Stomach (tissue), 9 donors: ENCODE measurements around the gene NEK10. TPM values are rescaled to one million over a fixed set of nuclear protein-coding genes. Genes with fewer than 3 reads are reported as not detected.
A peak's percentile ranks its signal among the peaks of the same experiment; 100 is the strongest.

Experiments
- DNase-seq, 2 donors: peaks; one replicate each; pipeline versions ENCODE4 v3.0.0 to v3.0.0-alpha.2; 2013 to 2019
- H3K27ac ChIP-seq, 5 donors: fragments of 200-600 bp in 4 of 5; sonication (generic) in 4 of 5; one replicate each; pipeline ENCODE4 v1.5.1; 2013 to 2019; ENCODE audit warnings: mild to moderate bottlenecking in 1 of 5, moderate library complexity in 1 of 5
- H3K27me3 ChIP-seq, 3 donors: fragments of 200-600 bp; sonication (generic); one replicate each; pipeline ENCODE4 v1.5.1; 2017 to 2019; ENCODE audit warnings: mixed run types in 1 of 3
- H3K36me3 ChIP-seq, 4 donors: fragments of 200-600 bp; sonication (generic); 1 replicate in 3 of 4; 2 replicates in 1 of 4; pipeline ENCODE4 v1.5.1; 2016 to 2019
- H3K4me1 ChIP-seq, 4 donors: fragments of 200-600 bp; sonication (generic); one replicate each; pipeline ENCODE4 v1.5.1; 2016 to 2019
- H3K4me3 ChIP-seq, 4 donors: fragments of 200-600 bp; sonication (generic) in 3 of 4; one replicate each; pipeline ENCODE4 v1.5.1; 2016 to 2019; ENCODE audit warnings: mild to moderate bottlenecking in 1 of 4
- H3K9me3 ChIP-seq, 4 donors: fragments of 200-600 bp; sonication (generic); one replicate each; pipeline ENCODE4 v1.5.1; 2016 to 2019
- EP300 ChIP-seq: sonication (generic); formaldehyde crosslinking; IDR thresholded peaks from one replicate; pipeline ENCODE4 v1.6.1; 2017; ENCODE audit warnings: antibody characterized with exemption
- POLR2A ChIP-seq, 4 donors: fragments of 450-650 bp; IDR thresholded peaks; one replicate each; pipeline ENCODE4 v1.6.1; 2016; ENCODE audit warnings: antibody characterized with exemption in 4 of 4, control low read depth in 2 of 4, mild to moderate bottlenecking in 1 of 4, moderate library complexity in 1 of 4
- POLR2AphosphoS5 ChIP-seq, 3 donors: sonication (generic); formaldehyde crosslinking; IDR thresholded peaks; one replicate each; pipeline ENCODE4 v1.6.1; 2016; ENCODE audit warnings: antibody characterized with exemption in 3 of 3
- WGBS, 5 donors: extraction: QIAGEN DNeasy Blood & Tissue Kit in 3 of 5; methylation state at CpG; one replicate each; pipeline versions ENCODE4 v1.1.5 to v1.1.7; 2013 to 2018; 5-methylcytosine and 5-hydroxymethylcytosine counted together
- intact Hi-C: fragments of 100-400 bp; cut with DNase I; formaldehyde crosslinking; loops from one replicate; pipeline ENCODE4 v1.15.1; 2023; ENCODE audit warnings: low total_unique reads
- polyA plus RNA-seq, 3 donors: library from polyadenylated mRNA; stranded (reverse); fragments of 200-250 nt; gene quantifications; one replicate each; pipeline ENCODE4 v1.2.3, GENCODE V29; 2013
- total RNA-seq, 5 donors: library from RNA; depleted of rRNA; stranded (reverse); fragments of >200 nt; gene quantifications; one replicate each; pipeline versions ENCODE4 v1.1.0 to v1.2.3, GENCODE V29; 2014 to 2016
- TF ChIP-seq, protein P1 (sequence below), 7 experiments: fragments of 450-650 bp in 4 of 7; fragments of 200-600 bp in 3 of 7; sonication (generic) in 3 of 7; IDR thresholded peaks; one replicate each; pipeline ENCODE4 v1.5.1; 2016 to 2019; ENCODE audit warnings: antibody characterized with exemption in 7 of 7, control low read depth in 2 of 7, mild to moderate bottlenecking in 1 of 7
- donor health status: healthy with polysubstance abuse.
- donor health status: Bipolar disorder and iron deficiency.
- donor health status: healthy.

NEK10 gene
- total and polyA plus RNA-seq, 8 donors: 0.61 to 14.3 (median 1.2) TPM; not detected in 3

DNA sequence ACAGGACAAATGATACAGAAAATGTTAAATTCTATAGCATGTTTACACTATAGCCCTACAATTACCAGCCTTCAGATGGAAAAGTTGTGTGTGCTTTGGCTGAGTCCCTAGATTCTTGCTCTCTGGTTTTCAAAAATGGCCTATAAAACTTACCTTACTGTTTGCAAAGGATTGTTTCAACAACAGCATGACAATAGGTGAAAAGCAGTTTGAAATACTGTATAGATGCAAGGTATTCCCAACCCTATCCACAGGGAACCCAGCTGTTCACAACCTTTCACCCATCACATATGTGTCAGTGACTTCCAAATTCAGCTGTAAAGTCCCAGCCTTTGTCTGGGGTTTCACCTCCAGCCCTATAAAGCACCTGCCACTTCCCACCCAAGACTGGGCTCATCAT is 97.3 kb downstream of the NEK10 start:
- intact Hi-C loops: loop anchor here (10.0 kb wide), 1 partner anchor 137 kb away; no protein-coding TSS in a partner anchor
- Histone ChIP-seq H3K4me3 (no peak overlapping the region), H3K36me3 (no peaks in the 10 kb centered on the region), H3K27me3 (no peaks in the 10 kb centered on the region), H3K4me1 (peaks cover 0 to 5% (median 0%) of the 10 kb centered on the region in 4 donors), H3K27ac (no peak overlapping the region), H3K9me3 (no peaks in the 10 kb centered on the region)
- no peak for DNase-seq
- TF ChIP-seq POLR2AphosphoS5 (IDR thresholded peaks at IDR 0.05) (no peak), POLR2A (IDR thresholded peaks at IDR 0.05) (no peak), EP300 (no peak)
- TF ChIP-seq, protein P1, sequence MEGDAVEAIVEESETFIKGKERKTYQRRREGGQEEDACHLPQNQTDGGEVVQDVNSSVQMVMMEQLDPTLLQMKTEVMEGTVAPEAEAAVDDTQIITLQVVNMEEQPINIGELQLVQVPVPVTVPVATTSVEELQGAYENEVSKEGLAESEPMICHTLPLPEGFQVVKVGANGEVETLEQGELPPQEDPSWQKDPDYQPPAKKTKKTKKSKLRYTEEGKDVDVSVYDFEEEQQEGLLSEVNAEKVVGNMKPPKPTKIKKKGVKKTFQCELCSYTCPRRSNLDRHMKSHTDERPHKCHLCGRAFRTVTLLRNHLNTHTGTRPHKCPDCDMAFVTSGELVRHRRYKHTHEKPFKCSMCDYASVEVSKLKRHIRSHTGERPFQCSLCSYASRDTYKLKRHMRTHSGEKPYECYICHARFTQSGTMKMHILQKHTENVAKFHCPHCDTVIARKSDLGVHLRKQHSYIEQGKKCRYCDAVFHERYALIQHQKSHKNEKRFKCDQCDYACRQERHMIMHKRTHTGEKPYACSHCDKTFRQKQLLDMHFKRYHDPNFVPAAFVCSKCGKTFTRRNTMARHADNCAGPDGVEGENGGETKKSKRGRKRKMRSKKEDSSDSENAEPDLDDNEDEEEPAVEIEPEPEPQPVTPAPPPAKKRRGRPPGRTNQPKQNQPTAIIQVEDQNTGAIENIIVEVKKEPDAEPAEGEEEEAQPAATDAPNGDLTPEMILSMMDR (IDR thresholded peaks at IDR 0.05): no peak

DNA sequence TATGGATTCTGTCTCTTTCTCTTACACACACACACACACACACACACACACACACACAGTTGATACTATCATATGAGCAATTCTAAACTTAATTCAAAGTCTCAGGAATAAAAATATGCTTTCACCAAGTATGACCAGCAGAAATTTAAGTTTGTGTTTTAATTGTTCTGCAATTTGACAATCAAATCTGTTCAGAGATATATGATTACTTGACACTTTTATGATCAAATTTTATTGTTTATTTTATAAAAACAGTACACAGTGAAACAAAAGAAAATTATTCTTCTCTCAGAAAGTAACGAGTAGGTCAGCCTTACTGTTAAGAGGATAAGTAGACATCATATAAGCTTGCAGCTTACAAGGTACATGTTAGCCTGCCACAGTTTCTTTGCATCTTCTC is 114.3 kb downstream of the NEK10 start:
- Histone ChIP-seq H3K27ac (no peak overlapping the region), H3K4me3 (no peak overlapping the region), H3K27me3 (no peaks in the 10 kb centered on the region), H3K9me3 (no peaks in the 10 kb centered on the region), H3K4me1 (no peaks in the 10 kb centered on the region), H3K36me3 (no peaks in the 10 kb centered on the region)
- 34 to 68% (median 50%) methylated on average over 1 of the region's 1 CpG for WGBS, 5 donors
- no peak for DNase-seq
- TF ChIP-seq EP300: no peak
- no peak for TF ChIP-seq POLR2AphosphoS5 (IDR thresholded peaks at IDR 0.05)
- TF ChIP-seq POLR2A (IDR thresholded peaks at IDR 0.05): no peak
- TF ChIP-seq, protein P1 (IDR thresholded peaks at IDR 0.05): no peak
- intact Hi-C loops: no loop called here

GRCh38 chr3:27253831-27254230 is 115.4 kb downstream of the NEK10 start:
- intact Hi-C loops: no loop called here
- Histone ChIP-seq H3K9me3 (no peaks in the 10 kb centered on the region), H3K27me3 (no peaks in the 10 kb centered on the region), H3K36me3 (no peaks in the 10 kb centered on the region), H3K4me1 (no peaks in the 10 kb centered on the region), H3K27ac (no peak overlapping the region), H3K4me3 (no peak overlapping the region)
- TF ChIP-seq POLR2AphosphoS5 (IDR thresholded peaks at IDR 0.05) (no peak), EP300 (no peak), POLR2A (IDR thresholded peaks at IDR 0.05) (no peak)
- TF ChIP-seq, protein P1 (IDR thresholded peaks at IDR 0.05): no peak
- DNase-seq: peak; percentile 26 to 27
- 52 to 66% (median 61%) methylated on average over 7 of the region's 7 CpGs for WGBS, 5 donors

- Histone ChIP-seq H3K9me3 (no peaks in the 10 kb centered on the region), H3K36me3 (no peaks in the 10 kb centered on the region), H3K4me3 (no peak overlapping the region), H3K27me3 (no peaks in the 10 kb centered on the region), H3K4me1 (no peaks in the 10 kb centered on the region), H3K27ac (no peak overlapping the region)
- intact Hi-C loops: no loop called here
- 19 to 42% (median 20%) methylated on average over 1 of the region's 1 CpG for WGBS, 5 donors
- TF ChIP-seq EP300: no peak
- TF ChIP-seq POLR2A (IDR thresholded peaks at IDR 0.05): no peak
- no peak for TF ChIP-seq POLR2AphosphoS5 (IDR thresholded peaks at IDR 0.05)
- TF ChIP-seq, protein P1 (IDR thresholded peaks at IDR 0.05): no peak
- no peak for DNase-seq
These were observed 115.8 kb downstream of the NEK10 start for GRCh38 chr3:27253391-27253790.
